NCI-H1105 treated with DMSO at 0.1 percent for 48 hours (cell line): ENCODE measurements around the gene TKTL2.
"Not testable (repeated sequence)": the region's sequence is repeated elsewhere in the genome, so short reads cannot be mapped to it uniquely, and the experiment has no call there.

Experiments used
- DNase-seq: peaks from one replicate; lab custom pipeline; 2025; lab: John Stamatoyannopoulos, UW

Gene TKTL2

GRCh38 chr4:163447481-163447880 lies 26.1 kb downstream of the TKTL2 start:
- DNase-seq, result no peak

- DNase-seq, result not testable (repeated sequence)
Observed at GRCh38 chr4:163447023-163447422, 26.5 kb downstream of the TKTL2 start.

- no peak for DNase-seq
Observed at GRCh38 chr4:163440040-163440439, 33.5 kb downstream of the TKTL2 start.
